ENCODE measurements around the gene OSR1. TPM values are rescaled to one million over a fixed set of nuclear protein-coding genes. Genes with fewer than 3 reads are reported as not detected.

The OSR1 gene
- total RNA-seq, 1 experiment from 2014 or later = 2.6 TPM

- Histone ChIP-seq H3K9me3 (ENCODE audit: control insufficient read depth in 1 of 2, insufficient read depth in 1 of 2, low read depth in 1 of 2, low read length in 2 of 2) (no peaks in the 10 kb centered on the region), H3K79me2 (ENCODE audit: insufficient read depth, low read length) (no peaks in the 10 kb centered on the region), H3K9ac (ENCODE audit: low read length) (peak overlapping the region; percentile 13), H4K20me1 (ENCODE audit: insufficient read depth) (no peaks in the 10 kb centered on the region), H3K4me2 (ENCODE audit: low read length) (peak overlapping the region; percentile 75), H3K4me3 (replicated peaks in 1 of 2; ENCODE audit: low read depth in 1 of 2, low read length in 2 of 2) (peak overlapping the region; percentile 47 to 55), H2AFZ (ENCODE audit: low read depth, low read length, poor library complexity, severe bottlenecking) (peak overlapping the region; percentile 66), H3K36me3 (ENCODE audit: control insufficient read depth in 1 of 2, insufficient read depth in 2 of 2, low read length in 2 of 2) (no peaks in the 10 kb centered on the region), H3K27me3 (ENCODE audit: insufficient read depth, low read length) (peaks cover 6% of the 10 kb centered on the region; the same call in 1 of the 2 replicates), H3K27ac (ENCODE audit: low read depth, low read length) (no peak overlapping the region), H3K4me1 (ENCODE audit: control insufficient read depth in 1 of 2, insufficient read depth in 2 of 2, low read length in 2 of 2) (peaks cover 0 to 17% of the 10 kb centered on the region in 2 experiments; a peak in 2 of 4 replicates), H3K9me2 (ENCODE audit: insufficient read depth) (no peaks in the 10 kb centered on the region)
- no TSS peak for BruUV-seq (replicated peaks)
- ATAC-seq = peak; percentile 81
- POLR2A ChIA-PET = no interaction called here
- TF ChIP-seq CTCF (IDR thresholded peaks at IDR 0.05 in 2 of 3, conservative IDR thresholded peaks at IDR 0.05 in 1 of 3; ENCODE audit: borderline replicate concordance in 1 of 3, insufficient read depth in 1 of 3, low read depth in 2 of 3, low read length in 2 of 3) = peak; percentile 77 to 87 (median 79)
- TF ChIP-seq JUND (IDR thresholded peaks at IDR 0.05) = no peak
- TF ChIP-seq, protein P1, sequence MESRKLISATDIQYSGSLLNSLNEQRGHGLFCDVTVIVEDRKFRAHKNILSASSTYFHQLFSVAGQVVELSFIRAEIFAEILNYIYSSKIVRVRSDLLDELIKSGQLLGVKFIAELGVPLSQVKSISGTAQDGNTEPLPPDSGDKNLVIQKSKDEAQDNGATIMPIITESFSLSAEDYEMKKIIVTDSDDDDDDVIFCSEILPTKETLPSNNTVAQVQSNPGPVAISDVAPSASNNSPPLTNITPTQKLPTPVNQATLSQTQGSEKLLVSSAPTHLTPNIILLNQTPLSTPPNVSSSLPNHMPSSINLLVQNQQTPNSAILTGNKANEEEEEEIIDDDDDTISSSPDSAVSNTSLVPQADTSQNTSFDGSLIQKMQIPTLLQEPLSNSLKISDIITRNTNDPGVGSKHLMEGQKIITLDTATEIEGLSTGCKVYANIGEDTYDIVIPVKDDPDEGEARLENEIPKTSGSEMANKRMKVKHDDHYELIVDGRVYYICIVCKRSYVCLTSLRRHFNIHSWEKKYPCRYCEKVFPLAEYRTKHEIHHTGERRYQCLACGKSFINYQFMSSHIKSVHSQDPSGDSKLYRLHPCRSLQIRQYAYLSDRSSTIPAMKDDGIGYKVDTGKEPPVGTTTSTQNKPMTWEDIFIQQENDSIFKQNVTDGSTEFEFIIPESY (IDR thresholded peaks at IDR 0.05; ENCODE audit: extremely low read depth, insufficient replicate concordance, low read length) = no peak
- no peak for TF ChIP-seq FOSL1 (IDR thresholded peaks at IDR 0.05; ENCODE audit: low read depth)
- peak; percentile 21 for TF ChIP-seq YY1 (IDR thresholded peaks at IDR 0.05; ENCODE audit: extremely low read depth, insufficient replicate concordance, low read depth, low read length)
- no peak for TF ChIP-seq EGR1 (IDR thresholded peaks at IDR 0.05; ENCODE audit: low read depth)
- peak; percentile 93 for TF ChIP-seq RAD21 (IDR thresholded peaks at IDR 0.05; ENCODE audit: low read depth)
- TF ChIP-seq ZNF274 (IDR thresholded peaks at IDR 0.05; ENCODE audit: low read depth, low read length) = no peak
- peak; percentile 31; the same call in 1 of the 2 replicates for TF ChIP-seq POLR2AphosphoS5 (IDR thresholded peaks at IDR 0.05; ENCODE audit: low read depth, low read length)
- peak; percentile 69 for DNase-seq (ENCODE audit: low read depth, low spot score)
- CTCF ChIA-PET = interaction anchor here (1.2 kb wide), 1 partner anchor 613 kb away, joined by 4 read pairs; no protein-coding TSS in a partner anchor
- intact Hi-C loops (cut with micrococcal nuclease) = loop anchor here (1.0 to 2.0 kb wide), 6 partner anchors 479 to 976 kb away; no protein-coding TSS in a partner anchor
- RAD21 ChIA-PET (ENCODE audit: low non-redundant PET in 1 of 2, low total read pairs in 2 of 2, uncharacterized antibody in 2 of 2, unreplicated experiment in 2 of 2) = no interaction called here
These were observed 4.5 kb upstream of the OSR1 start for GRCh38 chr2:19362755-19363473.

Data from HCT116 (cell line).